NCI-H82 treated with DMSO at 0.1 percent for 48 hours (cell line): ENCODE data around the gene DUSP3.
"Not testable (repeated sequence)": the region's sequence is repeated elsewhere in the genome, so short reads cannot be mapped to it uniquely, and the experiment has no call there.

Source experiments
- DNase-seq: peaks from one replicate; lab custom pipeline; 2025; ENCODE audit not compliant: unreplicated experiment; lab: John Stamatoyannopoulos, UW

Gene DUSP3

DNA sequence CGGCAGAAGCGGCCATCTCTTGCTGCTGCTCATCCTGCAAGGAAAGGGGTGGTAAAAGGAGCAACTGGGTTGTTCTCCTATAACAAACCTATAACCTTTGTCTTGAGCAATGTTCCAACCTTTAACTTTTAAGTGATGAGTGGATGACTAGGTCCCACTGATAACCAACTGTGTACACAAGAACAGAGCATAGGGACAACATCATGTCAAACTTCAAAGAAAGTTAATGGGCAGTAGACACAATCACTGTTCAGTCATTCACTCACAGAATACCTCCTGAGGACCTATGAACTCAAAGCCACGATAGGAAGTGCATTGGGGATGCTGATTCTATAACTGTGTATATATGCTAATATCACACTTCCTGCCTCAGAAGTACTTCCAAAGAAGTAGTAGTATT is 23.1 kb upstream of the DUSP3 start:
- DNase-seq = no peak

DNA sequence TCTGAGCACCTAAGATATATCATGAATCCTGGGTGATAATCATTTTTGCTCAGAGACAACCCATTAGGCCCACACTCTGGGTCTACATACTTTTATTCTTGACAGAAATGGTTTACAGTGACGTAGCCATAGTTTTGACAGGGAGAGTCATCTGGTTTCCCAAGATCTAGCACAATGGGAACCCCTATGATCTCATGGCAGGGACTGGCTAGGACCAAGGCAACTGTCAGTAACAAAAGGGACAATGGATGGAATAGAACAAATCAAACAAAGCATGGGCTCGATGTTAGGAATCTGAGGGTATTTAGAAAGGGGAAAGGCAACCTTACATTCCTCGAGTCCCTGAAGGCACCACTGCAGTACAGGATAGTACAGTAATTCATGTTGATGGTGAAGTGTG is 22.0 kb upstream of the DUSP3 start:
- DNase-seq = no peak

DNA sequence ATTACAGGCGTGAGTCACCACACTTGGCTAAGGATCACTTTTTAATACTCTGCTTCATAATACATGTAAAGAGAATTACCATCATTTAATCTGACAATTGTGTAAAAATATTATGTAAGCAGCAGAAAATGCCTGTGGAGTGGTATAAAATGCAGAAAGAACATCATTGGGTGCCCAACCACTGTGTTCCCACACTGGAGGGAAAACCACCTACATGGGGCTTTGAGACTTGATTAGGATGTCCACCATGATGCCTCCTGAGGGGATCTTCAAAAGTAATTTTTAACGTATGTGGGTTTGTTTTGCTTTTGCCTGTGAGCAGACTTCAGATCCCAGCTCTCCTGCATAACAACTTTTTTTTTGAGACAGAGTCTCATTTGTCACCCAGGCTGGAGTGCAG is 20.3 kb upstream of the DUSP3 start:
- no peak for DNase-seq

DNA sequence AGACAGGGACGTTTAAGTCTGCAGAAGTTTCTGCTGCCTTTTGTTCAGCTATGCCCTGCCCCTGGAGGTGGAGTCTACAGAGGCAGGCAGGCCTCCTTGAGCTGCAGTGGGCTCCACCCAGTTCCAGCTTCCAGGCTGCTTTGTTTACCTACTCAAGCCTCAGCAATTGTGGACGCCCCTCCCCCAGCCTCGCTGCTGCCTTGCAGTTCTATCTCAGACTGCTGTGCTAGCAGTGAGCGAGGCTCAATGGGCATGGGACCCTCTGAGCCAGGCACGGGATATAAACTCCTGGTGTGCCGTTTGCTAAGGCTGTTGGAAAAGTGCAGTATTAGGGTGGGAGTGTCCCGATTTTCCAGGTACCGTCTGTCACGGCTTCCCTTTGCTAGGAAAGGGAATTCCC is 19.2 kb upstream of the DUSP3 start:
- DNase-seq = not testable (repeated sequence)

DNA sequence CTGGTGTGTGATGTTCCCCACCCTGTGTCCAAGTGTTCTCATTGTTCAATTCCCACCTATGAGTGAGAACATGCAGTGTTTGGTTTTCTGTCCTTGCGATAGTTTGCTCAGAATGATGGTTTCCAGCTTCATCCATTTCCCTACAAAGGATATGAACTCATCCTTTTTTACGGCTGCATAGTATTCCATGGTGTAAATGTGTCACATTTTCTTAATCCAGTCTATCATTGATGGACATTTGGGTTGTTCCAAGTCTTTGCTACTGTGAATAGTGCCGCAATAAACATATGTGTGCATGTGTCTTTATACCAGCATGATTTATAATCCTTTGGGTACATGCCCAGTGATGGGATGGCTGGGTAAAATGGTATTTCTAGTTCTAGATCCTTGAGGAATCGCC is 13.9 kb upstream of the DUSP3 start:
- not testable (repeated sequence) for DNase-seq

DNA sequence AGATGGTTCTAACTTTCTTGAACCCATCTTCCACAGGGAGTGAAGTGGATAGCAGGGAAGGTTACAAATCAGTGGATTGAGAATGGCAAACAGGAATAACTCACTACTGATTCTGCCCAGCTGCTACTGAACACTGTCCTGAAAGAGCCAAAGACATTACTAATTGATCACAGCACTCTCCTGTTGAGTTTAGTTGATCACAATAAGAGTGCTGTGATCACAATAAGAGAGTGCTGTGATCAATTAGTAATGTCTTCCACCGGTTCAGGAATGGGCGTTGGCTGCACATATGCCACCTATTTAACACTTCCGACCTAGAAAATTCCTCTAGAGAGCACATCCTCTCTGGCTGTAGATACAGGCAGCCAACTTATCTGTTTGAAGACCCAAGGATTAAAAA is 12.8 kb upstream of the DUSP3 start:
- DNase-seq = peak; percentile 96

DNA sequence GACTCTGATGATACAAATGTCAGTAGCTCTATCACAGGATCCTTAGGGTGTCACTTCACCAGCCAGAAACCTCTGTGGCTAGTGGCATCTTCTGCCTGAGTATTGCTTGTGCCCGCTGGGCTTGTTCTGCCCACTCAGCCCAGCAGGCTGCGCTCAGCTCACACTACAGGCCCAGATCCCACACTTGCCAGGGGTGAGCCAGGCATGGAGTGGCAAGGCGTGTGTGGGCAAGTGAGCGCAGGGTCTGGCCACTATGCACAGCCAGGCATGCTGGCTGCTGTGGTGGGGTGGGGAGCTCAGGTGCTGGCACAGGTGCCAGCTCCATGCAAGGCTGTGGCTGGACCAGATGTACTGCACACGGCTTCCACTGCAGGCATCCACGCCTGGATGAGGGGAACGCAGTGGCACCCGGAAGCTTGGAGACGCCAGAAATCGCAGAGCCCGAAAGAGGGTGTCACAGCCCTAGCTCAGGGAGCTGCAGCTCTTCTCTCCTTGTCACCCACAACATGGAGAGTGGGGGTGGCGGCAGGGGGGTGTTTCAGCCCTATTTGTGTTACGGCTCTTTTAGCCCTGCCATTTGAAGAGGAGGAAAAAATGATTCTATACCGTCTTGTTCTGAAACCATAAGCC is 11.6 kb upstream of the DUSP3 start:
- no peak for DNase-seq

DNA sequence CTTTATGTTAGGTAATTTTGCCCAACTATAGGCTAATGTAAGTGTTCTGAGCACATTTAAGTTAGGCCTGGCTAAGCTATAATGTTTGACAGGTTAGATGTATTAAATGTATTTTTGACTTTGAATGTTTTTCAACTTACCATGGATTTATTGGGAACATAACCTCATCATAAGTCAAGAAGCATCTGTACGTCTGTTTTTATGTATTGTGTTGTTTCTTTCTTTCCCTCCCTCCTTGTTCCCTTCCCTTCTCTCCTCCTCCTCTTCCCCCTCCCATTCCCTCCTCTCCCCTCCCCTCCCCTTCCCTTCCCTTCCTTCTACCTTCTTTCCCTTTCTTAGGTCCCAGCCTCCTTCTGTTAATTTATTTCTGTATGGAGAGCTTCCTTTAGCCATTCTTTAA is 10.7 kb upstream of the DUSP3 start:
- DNase-seq = no peak

DNA sequence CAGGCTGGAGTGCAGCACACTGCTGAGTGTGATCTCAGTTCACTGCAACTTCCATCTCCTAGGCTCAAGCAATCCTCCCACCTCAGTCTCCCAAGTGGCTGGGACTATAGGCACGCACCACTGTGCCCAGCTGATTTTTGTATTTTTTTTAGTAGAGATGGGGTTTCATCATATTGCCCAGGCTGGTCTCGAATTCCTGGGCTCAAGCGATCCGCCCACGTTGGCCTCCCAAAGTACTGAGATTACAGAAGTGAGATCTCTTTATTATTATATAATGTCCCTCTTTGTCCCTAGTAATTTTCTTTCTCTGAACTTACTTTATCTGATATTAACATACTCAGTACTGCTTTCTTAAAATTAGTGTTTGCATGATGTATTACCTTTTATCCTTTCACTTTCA is 9.8 kb upstream of the DUSP3 start:
- no peak for DNase-seq

DNA sequence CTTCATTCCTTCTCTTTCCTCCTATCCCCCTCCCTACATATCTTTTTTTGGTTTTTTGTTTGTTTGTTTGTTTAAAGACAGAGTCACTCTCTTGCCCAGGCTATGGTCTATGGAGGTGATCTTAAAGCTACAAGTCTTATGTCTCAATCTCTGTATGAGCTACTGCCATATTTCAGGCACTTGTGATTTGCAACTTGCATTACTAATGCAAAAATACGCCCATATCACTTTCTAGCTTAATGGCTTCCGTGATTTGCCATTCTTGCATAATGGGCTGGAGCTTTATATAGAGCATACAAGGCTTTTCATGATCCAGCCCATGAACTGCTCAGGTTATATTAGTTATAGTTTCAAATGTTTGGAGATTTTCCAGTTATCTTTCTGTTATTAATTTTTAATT is 9.0 kb upstream of the DUSP3 start:
- DNase-seq = no peak

DNA sequence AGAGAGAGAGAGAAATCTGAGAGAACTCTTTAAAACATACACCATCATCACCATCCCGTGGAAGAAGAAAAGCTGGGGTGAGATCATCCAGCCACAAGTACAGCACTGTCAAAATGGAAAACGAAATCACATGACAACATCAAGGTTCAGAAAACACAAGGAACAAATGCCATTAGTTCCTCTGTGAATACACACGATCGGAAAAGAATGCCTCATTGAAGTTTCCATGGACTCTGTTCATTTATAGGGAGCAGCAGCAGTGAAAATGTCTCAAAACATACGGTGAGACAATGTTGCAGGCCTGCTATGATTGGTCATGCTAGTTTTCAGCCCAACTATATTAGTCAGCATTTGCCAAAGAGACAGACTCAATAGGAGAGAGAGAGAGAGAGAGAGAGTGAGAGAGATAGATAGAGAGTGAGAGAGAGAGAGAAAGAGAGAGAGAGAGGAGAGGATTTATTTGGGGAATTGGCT is 5.9 kb upstream of the DUSP3 start:
- DNase-seq = no peak

DNA sequence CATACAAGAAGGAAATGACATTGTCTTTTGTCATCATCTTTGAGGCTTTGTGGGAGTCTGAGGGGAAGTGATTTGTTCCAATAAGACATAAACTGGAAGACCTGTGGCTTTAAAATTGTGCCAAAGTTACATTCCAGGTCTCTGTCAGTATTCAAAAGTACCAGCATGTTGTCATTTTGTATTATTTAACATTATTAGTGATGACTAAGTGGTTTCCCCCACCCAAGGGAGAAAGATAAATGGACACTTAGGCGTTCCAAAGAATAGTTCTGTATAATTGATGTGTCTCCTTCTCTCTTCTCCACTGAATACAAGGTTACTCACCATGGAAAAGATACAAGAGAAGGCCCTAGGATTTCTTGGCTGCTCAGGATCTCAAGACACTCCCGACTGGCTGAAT is 5.3 kb upstream of the DUSP3 start:
- DNase-seq = no peak

DNA sequence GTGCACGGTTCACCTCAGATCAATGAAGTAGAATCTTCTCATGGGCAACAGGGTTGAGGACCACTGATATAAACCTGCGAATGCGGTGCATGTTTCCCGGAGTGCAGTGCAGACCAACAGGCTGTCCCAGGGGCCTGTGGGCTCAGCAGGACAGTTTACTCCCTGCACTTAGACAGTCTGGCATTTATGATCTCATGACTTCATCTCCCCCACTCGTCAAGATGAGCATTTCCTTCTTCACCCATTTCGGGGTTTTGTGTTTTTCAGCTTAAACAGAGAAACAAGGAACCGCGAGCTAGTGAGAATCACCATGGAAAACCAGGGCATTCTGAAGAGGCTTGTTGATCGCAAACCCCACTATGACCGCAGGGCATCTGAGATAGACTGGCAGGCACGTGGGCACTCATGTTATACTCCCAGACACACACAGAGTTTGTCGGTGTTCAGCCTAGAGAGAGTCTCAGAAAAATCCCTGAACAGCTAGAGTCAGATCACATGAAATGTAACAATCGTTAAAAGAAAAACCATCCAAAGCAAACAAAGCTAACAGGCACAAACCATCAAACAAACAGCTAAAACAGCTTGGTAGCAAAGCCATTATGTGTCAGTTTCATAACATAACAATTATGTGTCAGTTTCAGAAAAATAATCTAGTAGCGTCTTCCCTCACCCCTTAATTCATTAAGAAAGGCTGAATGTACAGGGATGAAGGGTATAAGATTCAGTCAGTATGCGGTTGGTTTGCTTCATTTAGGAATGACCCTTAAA is 4.3 kb upstream of the DUSP3 start:
- DNase-seq = no peak

DNA sequence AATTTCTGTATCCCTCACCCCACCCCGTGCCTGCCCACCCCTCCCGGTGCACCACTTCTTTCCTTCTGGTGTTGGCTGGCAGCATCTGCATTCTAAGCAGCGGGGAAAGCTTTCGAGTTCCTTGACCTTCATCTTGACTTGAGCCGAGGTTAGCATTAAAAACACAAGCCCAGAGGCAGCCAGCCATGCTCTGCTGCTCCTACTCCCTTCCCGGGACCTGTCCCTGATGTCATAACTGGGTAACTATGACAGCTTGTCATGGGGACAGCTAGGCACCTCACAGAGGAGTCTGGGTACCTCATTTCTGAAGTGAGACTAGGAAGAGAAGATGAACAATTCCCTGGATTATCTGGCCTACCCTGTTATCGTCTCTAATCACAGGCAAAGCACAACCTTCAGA is 1.4 kb upstream of the DUSP3 start, which contains the start of gene CFAP97D1:
TSS of gene CFAP97D1 (plus strand) at position 301 of the 400 bp plus-strand sequence. CDS start at position 329, 28 bp downstream.
- DNase-seq = no peak

DNA sequence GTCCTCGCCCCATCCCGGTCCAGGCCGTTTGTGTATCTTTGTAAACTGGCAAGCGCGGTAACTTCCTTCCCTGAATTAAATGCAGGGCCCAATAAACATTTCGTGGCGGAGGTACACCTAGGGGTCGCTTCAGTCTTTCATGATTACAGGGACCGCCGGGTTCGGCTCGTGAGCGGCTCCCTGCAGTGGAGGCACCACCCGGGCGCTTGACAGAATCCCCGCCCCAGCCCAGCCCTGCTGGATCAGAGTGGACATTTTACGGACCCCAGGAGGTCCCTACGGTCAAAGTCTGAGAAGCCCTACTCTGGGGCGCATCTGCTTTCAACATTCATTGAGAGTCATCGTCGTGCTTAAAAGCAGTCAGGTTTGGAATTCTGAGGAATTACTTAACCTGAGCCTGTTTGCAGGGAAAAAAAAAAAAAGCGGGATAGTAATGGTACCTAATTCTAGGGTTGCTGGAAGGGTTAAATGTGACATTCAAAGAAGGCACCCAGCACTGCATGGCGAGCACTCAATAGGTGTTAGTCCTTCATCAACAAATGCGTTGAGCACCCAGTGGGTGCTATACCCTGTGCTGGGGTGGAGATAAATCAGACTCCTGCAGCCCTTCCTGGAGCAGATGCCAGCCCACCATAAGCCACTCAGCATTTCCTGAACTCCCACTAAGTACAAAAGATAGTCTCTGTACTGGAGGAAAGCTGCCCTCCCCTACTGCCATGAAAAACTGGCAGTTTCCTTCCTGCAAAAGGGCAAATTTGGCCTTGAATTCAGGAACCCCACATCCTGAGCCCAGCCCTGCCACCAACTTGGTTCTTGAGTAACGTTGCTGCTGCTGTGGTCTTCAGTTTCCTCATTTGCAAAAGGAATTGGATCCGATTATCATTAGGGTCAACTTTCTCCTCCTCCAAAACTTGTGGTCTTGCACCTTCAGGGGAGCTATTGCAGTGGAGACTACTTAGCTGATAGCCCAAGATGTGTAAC is 658 bp upstream of the DUSP3 start:
- no peak for DNase-seq

DNA sequence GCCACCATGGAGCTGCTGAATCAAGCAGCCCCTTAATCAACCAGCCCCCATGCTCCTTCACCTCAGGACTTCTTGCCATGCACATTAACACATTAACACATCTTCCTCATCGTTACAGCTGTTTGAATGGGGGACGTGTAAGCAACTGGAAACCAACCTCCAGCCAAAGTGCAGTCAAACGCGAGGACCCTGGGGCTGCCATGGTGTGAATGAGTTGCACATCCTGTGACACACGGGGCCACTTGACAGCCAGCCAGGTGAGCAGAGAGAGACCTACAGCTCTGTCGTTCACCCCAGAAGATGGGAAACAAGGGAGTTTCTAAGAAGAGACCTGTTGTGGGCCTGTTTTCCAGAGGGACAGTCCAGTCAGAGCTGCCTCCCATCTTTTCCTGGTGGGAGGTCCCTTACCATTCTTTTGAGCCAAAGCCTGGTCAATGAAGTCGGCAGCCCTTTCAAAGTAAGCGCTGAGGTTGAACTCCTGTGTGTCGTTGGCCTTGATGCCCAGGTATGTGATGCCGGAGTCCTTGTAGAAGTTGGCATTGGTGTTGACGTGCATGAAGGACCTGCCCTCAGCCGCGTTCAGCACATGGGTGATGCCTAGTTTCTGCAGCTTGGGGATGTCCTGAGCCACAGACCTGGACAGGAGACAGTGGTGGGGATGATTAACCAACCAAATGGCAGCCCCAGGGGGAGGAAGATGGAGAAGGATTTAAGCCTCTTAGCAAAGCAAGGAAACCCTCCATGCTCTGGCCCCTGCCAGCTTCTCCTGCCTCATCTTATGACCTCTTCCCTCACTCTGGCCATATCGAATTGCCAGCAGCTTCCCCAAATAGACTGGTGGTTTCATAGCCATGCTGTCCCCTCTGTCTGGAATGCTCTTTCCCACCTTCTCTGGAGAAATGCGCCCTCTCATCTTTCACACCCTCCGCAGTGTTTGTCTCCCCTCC is 4.2 kb downstream of the DUSP3 start:
- no peak for DNase-seq

DNA sequence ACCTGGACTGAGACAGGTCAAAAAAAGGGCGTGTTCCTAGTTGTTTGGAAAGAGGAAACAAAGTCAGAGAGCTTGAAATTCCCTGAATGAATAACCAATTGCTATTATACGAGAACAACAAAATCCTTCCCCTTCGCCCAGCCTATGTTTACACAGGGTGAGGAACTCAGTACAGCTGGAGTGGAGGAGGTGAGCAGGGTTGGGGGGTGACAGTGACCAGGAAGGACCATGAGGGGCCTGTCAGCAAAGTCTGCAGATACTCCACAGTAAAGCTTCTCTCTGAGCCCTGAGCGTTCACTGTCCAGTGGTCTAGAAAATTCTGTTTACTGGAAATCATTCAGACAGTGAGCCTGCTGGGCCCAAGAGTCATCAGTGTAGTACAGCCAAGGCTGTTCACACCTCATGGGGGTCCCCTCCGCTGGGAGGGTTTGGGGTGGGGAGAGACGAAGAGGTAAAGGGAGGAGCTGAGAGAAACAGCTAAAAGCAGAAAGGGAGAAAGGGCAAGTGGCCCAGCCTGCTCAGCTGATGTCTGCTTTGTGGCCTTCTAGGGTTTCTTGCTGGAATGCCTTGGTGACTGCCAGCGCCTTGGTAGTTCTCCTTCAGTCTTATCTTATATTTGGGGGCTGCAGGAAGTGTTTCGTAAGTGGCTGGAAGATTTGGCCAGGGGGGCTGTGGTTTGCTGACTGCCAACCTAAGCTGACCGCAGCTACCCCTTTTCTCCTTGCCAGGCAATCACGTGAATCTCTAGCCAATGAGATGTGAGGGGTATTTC is 5.7 kb downstream of the DUSP3 start:
- no peak for DNase-seq

DNA sequence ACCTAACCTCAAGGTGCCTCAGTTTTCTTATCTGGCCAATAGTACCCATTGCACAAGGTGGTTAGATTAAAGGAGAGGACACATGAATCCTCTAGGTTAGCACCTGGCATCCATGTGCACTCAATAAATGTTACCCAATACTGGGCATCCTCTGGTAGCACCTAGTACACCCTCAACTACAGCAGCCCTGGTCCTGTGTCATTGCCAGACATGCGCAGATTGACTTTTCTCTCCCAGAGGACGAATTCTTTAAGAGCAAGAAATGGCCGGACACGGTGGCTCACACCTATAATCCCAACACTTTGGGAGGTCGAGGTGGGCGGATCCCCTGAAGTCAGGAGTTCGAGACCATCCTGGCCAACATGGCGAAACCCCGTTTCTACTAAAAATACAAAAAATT is 7.3 kb downstream of the DUSP3 start:
- DNase-seq = no peak

DNA sequence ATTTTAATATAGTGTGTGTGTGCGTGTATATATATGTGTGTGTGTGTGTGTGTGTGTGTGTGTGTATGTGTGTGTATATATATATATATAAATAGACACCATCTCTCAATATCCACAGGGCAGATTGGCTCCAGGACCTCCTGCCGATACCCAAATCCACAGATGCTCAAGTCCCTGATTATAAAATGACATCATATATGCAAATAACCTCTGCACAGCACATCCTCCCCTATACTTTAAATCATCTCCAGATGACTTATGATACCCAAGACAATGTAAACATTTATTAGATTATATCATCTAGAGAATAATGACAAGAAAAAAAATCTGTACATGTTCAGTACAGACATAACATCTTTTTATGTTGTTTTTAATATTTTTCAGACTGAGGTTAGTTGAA is 7.8 kb downstream of the DUSP3 start:
- DNase-seq = no peak

DNA sequence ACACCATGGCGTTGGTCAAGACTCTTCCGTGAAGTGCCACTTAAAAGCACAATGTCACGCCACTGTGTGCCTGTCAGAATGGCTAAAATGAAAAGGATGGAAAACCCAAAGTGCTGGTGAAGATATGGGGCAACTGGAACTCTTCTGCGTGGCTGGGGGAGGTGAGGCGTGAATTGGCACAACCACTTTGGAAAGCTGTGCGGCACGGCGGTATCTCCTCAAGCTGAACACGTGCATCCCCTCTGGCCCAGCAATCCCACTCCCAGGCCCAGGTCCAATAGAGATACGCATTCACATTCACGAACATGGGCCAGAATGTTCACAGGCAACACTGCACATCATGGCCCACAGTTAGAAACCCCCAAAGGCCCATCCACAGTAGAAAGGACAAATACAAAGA is 8.9 kb downstream of the DUSP3 start:
- DNase-seq = no peak
